Measurements from ENCODE around the gene GID8. TPM values are rescaled to one million over a fixed set of nuclear protein-coding genes. Genes with fewer than 3 reads are reported as not detected.

GID8 gene
- total and polyA plus RNA-seq, 9 of the 15 experiments (the other 6 are each of a cell fraction or from before 2014, with no cell fraction given) = 7.5 to 31.6 (median 22.2) TPM

GRCh38 chr20:62925420-62926228 is 12.3 kb upstream of the GID8 start (continued):
- TF ChIP-seq TEAD2 (tag; IDR thresholded peaks at IDR 0.05) = no peak
- TF ChIP-seq GMEB1 (CRISPR knock-in tag; IDR thresholded peaks at IDR 0.05) = no peak
- TF ChIP-seq HCFC1 (IDR thresholded peaks at IDR 0.05; ENCODE audit: low read depth, low read length) = no peak
- no peak for TF ChIP-seq CREB5 (CRISPR knock-in tag; IDR thresholded peaks at IDR 0.05)
- TF ChIP-seq FOS (IDR thresholded peaks at IDR 0.05; ENCODE audit: extremely low read depth, insufficient read length) = no peak
- TF ChIP-seq SRSF9 (IDR thresholded peaks at IDR 0.05; ENCODE audit: borderline replicate concordance, low read depth, low read length) = no peak
- TF ChIP-seq ZNF512 (tag; IDR thresholded peaks at IDR 0.05) = no peak
- TF ChIP-seq ZFPM2 (CRISPR knock-in tag; IDR thresholded peaks at IDR 0.05) = no peak
- no peak for TF ChIP-seq HMG20A (CRISPR knock-in tag; conservative IDR thresholded peaks at IDR 0.05)
- no peak for TF ChIP-seq NEUROD1 (IDR thresholded peaks at IDR 0.05; ENCODE audit: borderline replicate concordance, low read depth, low read length, partially characterized antibody)
- TF ChIP-seq E2F5 (CRISPR knock-in tag; IDR thresholded peaks at IDR 0.05) = no peak
- TF ChIP-seq PHF8 (IDR thresholded peaks at IDR 0.05; ENCODE audit: borderline replicate concordance, low read length) = no peak
- TF ChIP-seq NBN (IDR thresholded peaks at IDR 0.05; ENCODE audit: low read depth) = no peak
- no peak for TF ChIP-seq FOXJ2 (tag; IDR thresholded peaks at IDR 0.05)
- no peak for TF ChIP-seq HNRNPUL1 (IDR thresholded peaks at IDR 0.05; ENCODE audit: low read length)
- no peak for TF ChIP-seq ZHX1 (conservative IDR thresholded peaks at IDR 0.05; ENCODE audit: low read length)
